ENCODE results near the gene KPNA6. TPM values are rescaled to one million over a fixed set of nuclear protein-coding genes. Genes with fewer than 3 reads are reported as not detected.

Gene KPNA6
- total and polyA plus RNA-seq, 2 of the 13 experiments (the other 11 are each of a cell fraction or from before 2014, with no cell fraction given): 22.0 to 47.5 TPM

GRCh38 chr1:32179443-32180185, 71.8 kb downstream of the KPNA6 start, which contains the start of gene TXLNA (continued):
- TF ChIP-seq, protein P1, sequence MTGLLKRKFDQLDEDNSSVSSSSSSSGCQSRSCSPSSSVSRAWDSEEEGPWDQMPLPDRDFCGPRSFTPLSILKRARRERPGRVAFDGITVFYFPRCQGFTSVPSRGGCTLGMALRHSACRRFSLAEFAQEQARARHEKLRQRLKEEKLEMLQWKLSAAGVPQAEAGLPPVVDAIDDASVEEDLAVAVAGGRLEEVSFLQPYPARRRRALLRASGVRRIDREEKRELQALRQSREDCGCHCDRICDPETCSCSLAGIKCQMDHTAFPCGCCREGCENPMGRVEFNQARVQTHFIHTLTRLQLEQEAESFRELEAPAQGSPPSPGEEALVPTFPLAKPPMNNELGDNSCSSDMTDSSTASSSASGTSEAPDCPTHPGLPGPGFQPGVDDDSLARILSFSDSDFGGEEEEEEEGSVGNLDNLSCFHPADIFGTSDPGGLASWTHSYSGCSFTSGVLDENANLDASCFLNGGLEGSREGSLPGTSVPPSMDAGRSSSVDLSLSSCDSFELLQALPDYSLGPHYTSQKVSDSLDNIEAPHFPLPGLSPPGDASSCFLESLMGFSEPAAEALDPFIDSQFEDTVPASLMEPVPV (CRISPR knock-in tag; IDR thresholded peaks at IDR 0.05): peak; percentile 94
- TF ChIP-seq ZIK1 (CRISPR knock-in tag; IDR thresholded peaks at IDR 0.05; ENCODE audit: borderline replicate concordance, low read depth): peak; percentile 95; the same call in 1 of the 2 replicates
- TF ChIP-seq MBD4 (IDR thresholded peaks at IDR 0.05; ENCODE audit: borderline replicate concordance, low read length): no peak
- peak; percentile 84 for TF ChIP-seq IRX3 (CRISPR knock-in tag; IDR thresholded peaks at IDR 0.05; ENCODE audit: borderline replicate concordance, low read depth)
- no peak for TF ChIP-seq KIAA2018 (CRISPR knock-in tag; IDR thresholded peaks at IDR 0.05; ENCODE audit: borderline replicate concordance)
- no peak; the same call in 1 of the 2 replicates for TF ChIP-seq SMAD1 (CRISPR knock-in tag; IDR thresholded peaks at IDR 0.05; ENCODE audit: borderline replicate concordance, low read depth)
- TF ChIP-seq HNF1B (CRISPR knock-in tag; IDR thresholded peaks at IDR 0.05): no peak; the same call in 1 of the 2 replicates
- no peak for TF ChIP-seq U2AF1 (optimal IDR thresholded peaks at IDR 0.05; ENCODE audit: low read depth, low read length)
- TF ChIP-seq, protein P2, sequence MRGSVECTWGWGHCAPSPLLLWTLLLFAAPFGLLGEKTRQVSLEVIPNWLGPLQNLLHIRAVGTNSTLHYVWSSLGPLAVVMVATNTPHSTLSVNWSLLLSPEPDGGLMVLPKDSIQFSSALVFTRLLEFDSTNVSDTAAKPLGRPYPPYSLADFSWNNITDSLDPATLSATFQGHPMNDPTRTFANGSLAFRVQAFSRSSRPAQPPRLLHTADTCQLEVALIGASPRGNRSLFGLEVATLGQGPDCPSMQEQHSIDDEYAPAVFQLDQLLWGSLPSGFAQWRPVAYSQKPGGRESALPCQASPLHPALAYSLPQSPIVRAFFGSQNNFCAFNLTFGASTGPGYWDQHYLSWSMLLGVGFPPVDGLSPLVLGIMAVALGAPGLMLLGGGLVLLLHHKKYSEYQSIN (CRISPR knock-in tag; IDR thresholded peaks at IDR 0.05; ENCODE audit: borderline replicate concordance): no peak
- TF ChIP-seq SETDB1 (CRISPR knock-in tag; IDR thresholded peaks at IDR 0.05; ENCODE audit: borderline replicate concordance): no peak
- no peak for TF ChIP-seq EP300 (IDR thresholded peaks at IDR 0.05; ENCODE audit: low read depth in 2 of 2, low read length in 2 of 2)
- peak; percentile 26; the same call in 1 of the 2 replicates for TF ChIP-seq EP300 (CRISPR knock-in tag; IDR thresholded peaks at IDR 0.05; ENCODE audit: borderline replicate concordance)
- no peak for TF ChIP-seq STAT5B (CRISPR knock-in tag; IDR thresholded peaks at IDR 0.05)
- TF ChIP-seq ZBTB42 (CRISPR knock-in tag; IDR thresholded peaks at IDR 0.05): no peak; the same call in 1 of the 2 replicates
